Endodermal cell (in vitro differentiated cells): ENCODE results near the gene TKT. TPM values are rescaled to one million over a fixed set of nuclear protein-coding genes. Genes with fewer than 3 reads are reported as not detected.

Source experiments
- DNase-seq: peaks from one replicate; pipeline ENCODE4 v3.0.0-alpha.2; 2017
- H3K27ac ChIP-seq: 2 replicates; pipeline ENCODE4 v1.5.1; 2013; ENCODE audit warnings: mild to moderate bottlenecking, low read depth, low read length, moderate library complexity
- H3K27me3 ChIP-seq: 2 replicates; pipeline ENCODE4 v1.6.1; 2013; ENCODE audit warnings: mild to moderate bottlenecking, low read length, moderate library complexity; ENCODE audit not compliant: insufficient read depth, control insufficient read depth, poor library complexity, severe bottlenecking
- H3K36me3 ChIP-seq: 2 replicates; pipeline ENCODE4 v1.7.0; 2013; ENCODE audit warnings: mild to moderate bottlenecking, low read length, moderate library complexity; ENCODE audit not compliant: control insufficient read depth, insufficient read depth
- H3K4me1 ChIP-seq: one replicate; pipeline ENCODE4 v1.7.0; 2013; ENCODE audit warnings: low read length; ENCODE audit not compliant: control insufficient read depth, insufficient read depth
- H3K4me3 ChIP-seq: 2 replicates; pipeline ENCODE4 v1.5.1; 2013; ENCODE audit warnings: mild to moderate bottlenecking, low read length, moderate library complexity
- H3K9ac ChIP-seq: 2 replicates; pipeline ENCODE4 v1.6.1; 2013; ENCODE audit warnings: mild to moderate bottlenecking, low read length, moderate library complexity; ENCODE audit not compliant: poor library complexity, severe bottlenecking; ENCODE audit errors: extremely low read depth
- H3K9me3 ChIP-seq: 2 replicates; pipeline ENCODE4 v1.6.1; 2013; ENCODE audit warnings: mild to moderate bottlenecking, low read length, moderate library complexity; ENCODE audit not compliant: control insufficient read depth
- H3K27ac Mint-ChIP-seq: 2 replicates; pipeline ENCODE4 v1.8.0; 2020; ENCODE audit warnings: mixed read lengths
- H3K27me3 Mint-ChIP-seq: 2 replicates; pipeline ENCODE4 v1.8.0; 2021; ENCODE audit warnings: mild to moderate bottlenecking, mixed read lengths; ENCODE audit not compliant: insufficient read depth
- H3K36me3 Mint-ChIP-seq: 2 replicates; pipeline ENCODE4 v1.8.0; 2020; ENCODE audit warnings: low read depth, mixed read lengths
- H3K4me1 Mint-ChIP-seq: 2 replicates; pipeline ENCODE4 v1.8.0; 2020; ENCODE audit warnings: mixed read lengths
- H3K4me3 Mint-ChIP-seq: 2 replicates; pipeline ENCODE4 v1.8.0; 2020; ENCODE audit warnings: mild to moderate bottlenecking, moderate library complexity, mixed read lengths
- H3K9me3 Mint-ChIP-seq: 2 replicates; pipeline ENCODE4 v1.8.0; 2020; ENCODE audit warnings: mild to moderate bottlenecking, mixed read lengths
- WGBS, 2 experiments: methylation state at CpG; one replicate each; pipeline versions ENCODE4 v1.1.5 to v1.1.7; 2013; ENCODE audit warnings: missing lambda C conversion rate in 2 of 2, mixed read lengths in 1 of 2; ENCODE audit not compliant: insufficient coverage in 1 of 2, insufficient read length in 1 of 2; 5-methylcytosine and 5-hydroxymethylcytosine counted together
- total RNA-seq, 2 donors: library from RNA; stranded (reverse); fragmentation: NEBNext Ultra II Directional in 1 of 2; extraction: Animal tissue kit (Norgen Biotek cat#: 25700) in 1 of 2; gene quantifications; 2 replicates in 1 of 2; 3 replicates in 1 of 2; pipeline ENCODE4 v1.2.1, GENCODE V29; 2021
- TF ChIP-seq, protein P1 (sequence below): fragments of 200-600 bp; sonication (generic); conservative IDR thresholded peaks from 2 replicates; pipeline ENCODE4 v1.5.0; 2021; ENCODE audit warnings: antibody characterized with exemption, mild to moderate bottlenecking

Gene TKT
- total RNA-seq, 2 donors from 2014 or later, result 373 to 472 TPM

DNA sequence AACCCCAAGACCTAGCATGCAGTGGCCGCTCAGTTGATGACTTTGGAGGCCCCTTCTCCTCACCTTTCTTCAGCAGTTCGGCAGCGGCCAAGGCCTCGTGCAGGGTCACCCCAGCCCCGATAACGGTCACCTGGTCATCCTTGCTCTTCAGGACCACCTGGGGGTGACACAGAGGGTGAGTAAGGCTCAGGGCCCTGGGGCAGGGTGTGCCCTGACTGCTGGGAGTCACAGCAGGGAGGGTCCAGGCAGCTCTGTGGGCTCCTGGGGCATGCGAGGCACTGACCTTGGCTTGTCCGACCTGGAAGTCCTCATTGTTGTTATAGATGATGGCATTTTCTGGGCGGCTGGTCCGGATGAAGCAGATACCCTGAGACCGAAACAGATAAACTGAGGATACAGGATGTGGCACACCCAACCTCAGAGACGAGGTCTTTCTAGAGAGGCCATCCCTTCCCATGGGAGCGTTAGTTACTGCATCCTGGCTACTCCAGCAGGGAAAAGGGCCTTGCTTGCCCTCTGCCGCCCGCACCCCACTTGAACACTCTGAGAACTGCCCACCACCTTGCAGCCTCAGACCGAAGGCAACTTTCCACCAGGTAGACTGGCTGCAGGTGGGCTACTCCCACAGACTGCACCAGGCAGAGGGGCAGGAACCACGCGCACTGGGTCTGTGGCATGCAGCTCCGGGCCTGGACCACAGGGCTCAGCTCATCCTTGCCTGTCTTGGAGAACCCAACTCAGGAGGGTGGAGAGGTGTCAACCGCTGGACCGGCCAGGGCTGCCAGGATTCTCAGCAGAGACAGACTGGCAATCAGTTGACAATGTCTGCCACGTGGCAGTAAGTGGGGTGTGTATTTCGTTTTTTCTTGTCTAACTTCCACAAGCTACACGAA lies 27.6 kb downstream of the TKT start:
- WGBS, 2 experiments, result 91 to 94% methylated on average over 11 to 24 of the region's 24 CpGs
- TF ChIP-seq, protein P1, sequence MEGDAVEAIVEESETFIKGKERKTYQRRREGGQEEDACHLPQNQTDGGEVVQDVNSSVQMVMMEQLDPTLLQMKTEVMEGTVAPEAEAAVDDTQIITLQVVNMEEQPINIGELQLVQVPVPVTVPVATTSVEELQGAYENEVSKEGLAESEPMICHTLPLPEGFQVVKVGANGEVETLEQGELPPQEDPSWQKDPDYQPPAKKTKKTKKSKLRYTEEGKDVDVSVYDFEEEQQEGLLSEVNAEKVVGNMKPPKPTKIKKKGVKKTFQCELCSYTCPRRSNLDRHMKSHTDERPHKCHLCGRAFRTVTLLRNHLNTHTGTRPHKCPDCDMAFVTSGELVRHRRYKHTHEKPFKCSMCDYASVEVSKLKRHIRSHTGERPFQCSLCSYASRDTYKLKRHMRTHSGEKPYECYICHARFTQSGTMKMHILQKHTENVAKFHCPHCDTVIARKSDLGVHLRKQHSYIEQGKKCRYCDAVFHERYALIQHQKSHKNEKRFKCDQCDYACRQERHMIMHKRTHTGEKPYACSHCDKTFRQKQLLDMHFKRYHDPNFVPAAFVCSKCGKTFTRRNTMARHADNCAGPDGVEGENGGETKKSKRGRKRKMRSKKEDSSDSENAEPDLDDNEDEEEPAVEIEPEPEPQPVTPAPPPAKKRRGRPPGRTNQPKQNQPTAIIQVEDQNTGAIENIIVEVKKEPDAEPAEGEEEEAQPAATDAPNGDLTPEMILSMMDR, result no peak
- Mint-ChIP-seq H3K4me3 (no peak overlapping the region), H3K9me3 (no peaks in the 10 kb centered on the region), H3K36me3 (peaks cover 85% of the 10 kb centered on the region), H3K4me1 (no peaks in the 10 kb centered on the region), H3K27ac (no peak overlapping the region), H3K27me3 (no peaks in the 10 kb centered on the region)
- no peak overlapping the region for H3K27ac ChIP-seq
- H3K36me3 ChIP-seq, result peaks cover 79% of the 10 kb centered on the region
- no peaks in the 10 kb centered on the region for H3K9me3 ChIP-seq
- H3K4me1 ChIP-seq, result no peaks in the 10 kb centered on the region
- H3K27me3 ChIP-seq, result no peaks in the 10 kb centered on the region
- no peak overlapping the region for H3K9ac ChIP-seq
- H3K4me3 ChIP-seq, result no peak overlapping the region
- no peak for DNase-seq

DNA sequence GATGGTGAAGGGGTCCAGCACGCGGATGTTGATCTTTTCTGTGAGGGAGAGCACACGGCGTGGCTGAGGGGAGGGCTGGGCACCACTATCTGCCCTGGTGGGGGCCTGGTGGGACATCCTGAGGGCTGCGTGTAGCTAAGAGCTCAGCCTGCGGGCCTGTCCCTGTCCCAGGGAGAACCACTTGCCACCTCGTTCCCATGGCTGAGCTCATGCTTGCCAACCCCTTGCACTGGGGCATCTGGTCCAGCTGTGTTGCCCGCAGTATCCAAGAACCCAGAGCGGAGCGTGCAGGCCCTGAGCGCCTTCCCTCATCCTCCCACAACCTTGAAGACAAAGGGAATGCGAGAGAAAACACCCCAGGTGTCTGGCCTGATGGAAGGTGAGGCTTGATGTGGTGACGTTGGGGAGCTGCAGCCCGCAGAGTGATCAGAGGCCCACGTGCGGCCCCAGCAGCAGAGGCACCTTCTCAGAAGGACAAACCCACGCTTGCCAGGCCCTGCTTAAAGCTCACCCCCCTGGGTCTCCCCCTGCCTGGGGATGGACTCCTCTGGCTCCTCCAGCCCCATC lies 28.9 kb downstream of the TKT start:
- H3K27ac ChIP-seq, result no peak overlapping the region
- H3K9me3 Mint-ChIP-seq, result no peaks in the 10 kb centered on the region
- 96 to 100% methylated on average over 7 to 15 of the region's 17 CpGs for WGBS, 2 experiments
- no peaks in the 10 kb centered on the region for H3K4me1 Mint-ChIP-seq
- no peaks in the 10 kb centered on the region for H3K27me3 ChIP-seq
- no peaks in the 10 kb centered on the region for H3K9me3 ChIP-seq
- H3K4me3 ChIP-seq, result no peak overlapping the region
- DNase-seq, result no peak
- no peak overlapping the region for H3K9ac ChIP-seq
- H3K27me3 Mint-ChIP-seq, result no peaks in the 10 kb centered on the region
- H3K27ac Mint-ChIP-seq, result peak overlapping the region; percentile 44
- TF ChIP-seq, protein P1, result no peak
- peaks cover 67% of the 10 kb centered on the region for H3K36me3 ChIP-seq
- no peak overlapping the region for H3K4me3 Mint-ChIP-seq
- H3K36me3 Mint-ChIP-seq, result peaks cover 72% of the 10 kb centered on the region
- no peaks in the 10 kb centered on the region for H3K4me1 ChIP-seq

DNA sequence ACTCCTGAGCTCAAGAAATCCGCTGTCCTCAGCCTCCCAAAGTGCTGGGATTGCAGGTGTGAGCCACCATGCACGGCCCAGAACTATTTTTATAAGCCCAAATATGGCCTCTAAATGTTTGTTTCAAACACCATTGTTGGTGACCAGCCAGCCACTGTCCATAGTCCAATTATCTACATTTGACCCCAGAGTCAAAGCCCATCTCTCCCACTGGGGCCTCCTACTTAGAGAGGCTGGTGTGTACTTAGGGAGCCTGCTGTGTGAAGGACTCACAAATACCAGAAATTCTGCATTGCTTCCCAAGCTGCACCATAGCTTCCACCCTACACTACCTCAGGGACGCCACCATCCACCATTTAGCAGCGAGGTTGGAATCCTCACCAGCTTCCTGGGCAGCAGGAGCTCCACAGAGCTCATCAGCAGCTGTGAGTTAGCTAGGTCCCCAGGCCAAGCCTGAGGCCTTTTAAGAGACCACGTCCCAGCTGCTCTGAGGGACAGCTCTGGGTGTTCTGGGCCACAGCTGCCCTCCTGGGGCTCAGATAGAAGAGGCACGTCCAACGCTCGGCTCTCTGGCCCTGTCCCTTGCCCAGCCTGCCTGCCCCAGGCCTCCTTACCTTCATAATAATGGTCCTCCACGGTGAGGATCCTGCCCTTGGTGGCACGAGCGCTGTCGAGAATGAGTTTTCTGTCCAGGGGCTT lies 29.5 kb downstream of the TKT start:
- H3K9me3 Mint-ChIP-seq, result no peaks in the 10 kb centered on the region
- peak overlapping the region; percentile 44 for H3K27ac Mint-ChIP-seq
- Histone ChIP-seq H3K4me3 (no peak overlapping the region), H3K36me3 (peaks cover 65% of the 10 kb centered on the region), H3K9me3 (no peaks in the 10 kb centered on the region), H3K27me3 (no peaks in the 10 kb centered on the region), H3K9ac (no peak overlapping the region), H3K27ac (no peak overlapping the region), H3K4me1 (no peaks in the 10 kb centered on the region)
- no peak overlapping the region for H3K4me3 Mint-ChIP-seq
- no peaks in the 10 kb centered on the region for H3K27me3 Mint-ChIP-seq
- no peak for DNase-seq
- TF ChIP-seq, protein P1, result no peak
- WGBS, 2 experiments, result 81 to 88% methylated on average over 9 to 12 of the region's 12 CpGs
- no peaks in the 10 kb centered on the region for H3K4me1 Mint-ChIP-seq
- H3K36me3 Mint-ChIP-seq, result peaks cover 69% of the 10 kb centered on the region
